Activated naive CD4-positive, alpha-beta T cell treated with anti-CD3 and anti-CD28 coated beads, Interleukin-2, amount 10 ng/mL, durations not matched to agents 5 hours and 36 hours (primary cell): Measurements from ENCODE around the gene IQCF2. TPM values are rescaled to one million over a fixed set of nuclear protein-coding genes. Genes with fewer than 3 reads are reported as not detected.

Experiments used
- total RNA-seq, 2 experiments: library from RNA; stranded (reverse); gene quantifications; one replicate each; pipeline ENCODE4 v1.2.3, GENCODE V29; 2021

The IQCF2 gene
- total RNA-seq = not detected

GRCh38 chr3:51860703-51861665, at the start of gene IQCF2:
TSS of gene IQCF2 (plus strand) at chr3:51861615. CDS start at chr3:51861667, 52 bp downstream.

GRCh38 chr3:51875501-51875900, 14.1 kb downstream of the IQCF2 start, which contains the start of gene IQCF5:
TSS of gene IQCF5 (minus strand) at chr3:51875601. CDS start at chr3:51875531, 70 bp downstream.

Other genes with a start within 250 kb of the IQCF2 start
- 10 to 100 TPM; 93.0 to 95.5 TPM for gene TEX264, start 190.4 kb upstream of the IQCF2 start, total RNA-seq
- 1 to 10 TPM; 1.9 to 4.1 TPM for gene GRM2, start 154.5 kb upstream of the IQCF2 start, total RNA-seq
- not detected for gene IQCF6, start 82.4 kb upstream of the IQCF2 start, total RNA-seq
- gene IQCF5, start 14.0 kb downstream of the IQCF2 start, total RNA-seq = not detected
- gene IQCF1, start 41.7 kb downstream of the IQCF2 start, total RNA-seq = not detected
- gene RRP9, start 80.3 kb downstream of the IQCF2 start, total RNA-seq = 10 to 100 TPM; 18.8 to 19.4 TPM
- gene PARP3, start 80.7 kb downstream of the IQCF2 start, total RNA-seq = 10 to 100 TPM; 22.1 to 23.2 TPM
- not detected for gene GPR62, start 93.8 kb downstream of the IQCF2 start, total RNA-seq
- gene PCBP4, start 105.8 kb downstream of the IQCF2 start, total RNA-seq = 10 to 100 TPM; 23.5 to 25.3 TPM
- 10 to 100 TPM; 65.8 to 68.9 TPM for gene ABHD14B, start 112.4 kb downstream of the IQCF2 start, total RNA-seq
- gene ABHD14A, start 113.4 kb downstream of the IQCF2 start, total RNA-seq = 10 to 100 TPM; 13.2 to 14.1 TPM
- gene ACY1, start 121.9 kb downstream of the IQCF2 start, total RNA-seq = 10 to 100 TPM; 27.8 to 28.8 TPM
- gene RPL29, start 134.3 kb downstream of the IQCF2 start, total RNA-seq = 1,000 to 10,000 TPM; 1,560 to 1,569 TPM
- gene DUSP7, start 195.0 kb downstream of the IQCF2 start, total RNA-seq = 10 to 100 TPM; 43.2 to 44.0 TPM